ENCODE data around the gene PDCD7. TPM values are rescaled to one million over a fixed set of nuclear protein-coding genes. Genes with fewer than 3 reads are reported as not detected.

Gene PDCD7
- polyA plus RNA-seq, 1 of the 3 experiments (the other 2 are of a cell fraction) = 15.3 TPM

- H3K4me3 ChIP-seq (ENCODE audit: low read depth in 2 of 2, low read length in 1 of 2) = peak within 1 kb of the TSS in 1 of 2 experiments; percentile 24; a peak in 2 of 4 replicates
- H3F3A ChIP-seq (replicated peaks; ENCODE audit: insufficient read depth) = peaks cover 4% of the 10 kb centered on the region
- H3K27ac ChIP-seq (ENCODE audit: low read depth in 2 of 2, low read length in 1 of 2) = no peak within 1 kb of the TSS
- TF ChIP-seq TEAD4 (IDR thresholded peaks at IDR 0.05; ENCODE audit: borderline replicate concordance, insufficient read depth) (no peak), MAX (IDR thresholded peaks at IDR 0.05; ENCODE audit: low read depth) (no peak), FOSL2 (IDR thresholded peaks at IDR 0.05; ENCODE audit: borderline replicate concordance, low read depth) (no peak), USF1 (IDR thresholded peaks at IDR 0.05; ENCODE audit: borderline replicate concordance, low read depth) (no peak), IRF3 (IDR thresholded peaks at IDR 0.05; ENCODE audit: low read depth, low read length) (no peak), SIN3A (IDR thresholded peaks at IDR 0.05; ENCODE audit: borderline replicate concordance, low read depth, low read length) (no peak), RAD21 (IDR thresholded peaks at IDR 0.05; ENCODE audit: low read length) (no peak), FOXM1 (IDR thresholded peaks at IDR 0.05; ENCODE audit: low read depth) (no peak), POLR2AphosphoS5 (IDR thresholded peaks at IDR 0.05; ENCODE audit: low read depth, low read length) (no peak), TCF12 (IDR thresholded peaks at IDR 0.05) (no peak), RFX5 (IDR thresholded peaks at IDR 0.05; ENCODE audit: low read length) (no peak), TAF1 (IDR thresholded peaks at IDR 0.05; ENCODE audit: borderline replicate concordance, low read depth, low read length) (no peak), MEF2A (IDR thresholded peaks at IDR 0.05; ENCODE audit: borderline replicate concordance, low read depth) (no peak)
- TF ChIP-seq, protein P1, sequence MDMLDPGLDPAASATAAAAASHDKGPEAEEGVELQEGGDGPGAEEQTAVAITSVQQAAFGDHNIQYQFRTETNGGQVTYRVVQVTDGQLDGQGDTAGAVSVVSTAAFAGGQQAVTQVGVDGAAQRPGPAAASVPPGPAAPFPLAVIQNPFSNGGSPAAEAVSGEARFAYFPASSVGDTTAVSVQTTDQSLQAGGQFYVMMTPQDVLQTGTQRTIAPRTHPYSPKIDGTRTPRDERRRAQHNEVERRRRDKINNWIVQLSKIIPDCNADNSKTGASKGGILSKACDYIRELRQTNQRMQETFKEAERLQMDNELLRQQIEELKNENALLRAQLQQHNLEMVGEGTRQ (IDR thresholded peaks at IDR 0.05; ENCODE audit: borderline replicate concordance, low read depth, low read length) = no peak
- TF ChIP-seq, protein P2, sequence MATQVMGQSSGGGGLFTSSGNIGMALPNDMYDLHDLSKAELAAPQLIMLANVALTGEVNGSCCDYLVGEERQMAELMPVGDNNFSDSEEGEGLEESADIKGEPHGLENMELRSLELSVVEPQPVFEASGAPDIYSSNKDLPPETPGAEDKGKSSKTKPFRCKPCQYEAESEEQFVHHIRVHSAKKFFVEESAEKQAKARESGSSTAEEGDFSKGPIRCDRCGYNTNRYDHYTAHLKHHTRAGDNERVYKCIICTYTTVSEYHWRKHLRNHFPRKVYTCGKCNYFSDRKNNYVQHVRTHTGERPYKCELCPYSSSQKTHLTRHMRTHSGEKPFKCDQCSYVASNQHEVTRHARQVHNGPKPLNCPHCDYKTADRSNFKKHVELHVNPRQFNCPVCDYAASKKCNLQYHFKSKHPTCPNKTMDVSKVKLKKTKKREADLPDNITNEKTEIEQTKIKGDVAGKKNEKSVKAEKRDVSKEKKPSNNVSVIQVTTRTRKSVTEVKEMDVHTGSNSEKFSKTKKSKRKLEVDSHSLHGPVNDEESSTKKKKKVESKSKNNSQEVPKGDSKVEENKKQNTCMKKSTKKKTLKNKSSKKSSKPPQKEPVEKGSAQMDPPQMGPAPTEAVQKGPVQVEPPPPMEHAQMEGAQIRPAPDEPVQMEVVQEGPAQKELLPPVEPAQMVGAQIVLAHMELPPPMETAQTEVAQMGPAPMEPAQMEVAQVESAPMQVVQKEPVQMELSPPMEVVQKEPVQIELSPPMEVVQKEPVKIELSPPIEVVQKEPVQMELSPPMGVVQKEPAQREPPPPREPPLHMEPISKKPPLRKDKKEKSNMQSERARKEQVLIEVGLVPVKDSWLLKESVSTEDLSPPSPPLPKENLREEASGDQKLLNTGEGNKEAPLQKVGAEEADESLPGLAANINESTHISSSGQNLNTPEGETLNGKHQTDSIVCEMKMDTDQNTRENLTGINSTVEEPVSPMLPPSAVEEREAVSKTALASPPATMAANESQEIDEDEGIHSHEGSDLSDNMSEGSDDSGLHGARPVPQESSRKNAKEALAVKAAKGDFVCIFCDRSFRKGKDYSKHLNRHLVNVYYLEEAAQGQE (IDR thresholded peaks at IDR 0.05; ENCODE audit: low read depth, low read length) = no peak
- H3K4me2 ChIP-seq = no peak within 1 kb of the TSS
- ChIA-PET CTCF (interaction anchor here (1.0 to 9.5 kb wide), 7 partner anchors 9 to 49 kb away, joined by 3 to 88 read pairs (median 4); partner anchors contain the start of gene KBTBD13), POLR2A (no interaction called here)
- peaks cover 9% of the 10 kb centered on the region; the same call in 1 of the 2 replicates for H3K27me3 ChIP-seq (ENCODE audit: insufficient read depth)
- WGBS (ENCODE audit: low lambda C conversion rate) = 27% methylated on average over 17 of the region's 66 CpGs
- no peak within 1 kb of the TSS for H3K9ac ChIP-seq
- peak; percentile 81 for DNase-seq
- no peak within 1 kb of the TSS for H2AFZ ChIP-seq (ENCODE audit: low read depth)
- no peaks in the 10 kb centered on the region for H3K36me3 ChIP-seq (replicated peaks in 1 of 2; ENCODE audit: control insufficient read depth in 1 of 2, insufficient read depth in 2 of 2, low read length in 1 of 2)
- no peaks in the 10 kb centered on the region for H4K20me1 ChIP-seq (ENCODE audit: insufficient read depth)
- peaks cover 0 to 12% of the 10 kb centered on the region in 2 experiments; a peak in 1 of 4 replicates for H3K4me1 ChIP-seq (ENCODE audit: control insufficient read depth in 1 of 2, insufficient read depth in 2 of 2, low read depth in 1 of 2, low read length in 1 of 2)
- H3K9me3 ChIP-seq = no peaks in the 10 kb centered on the region
- H3K79me2 ChIP-seq (ENCODE audit: insufficient read depth) = no peaks in the 10 kb centered on the region
- H3K9me2 ChIP-seq = no peaks in the 10 kb centered on the region
These were observed 65.8 kb downstream of the PDCD7 start, which contains the start of gene RASL12 for GRCh38 chr15:65067645-65068402. Gene RASL12, minus strand, starts transcription at chr15:65067991. Its CDS starts 156 bp downstream, at chr15:65067835.

Small RNA genes lying within 50 kb of the gene (small RNA-seq; reads per million reads assigned to genes)
- gene AC013553.1 = 0 reads per million in 7 experiments

Other genes with a start within 250 kb of the PDCD7 start
- gene ANKDD1A, start 221.9 kb downstream of the PDCD7 start, polyA plus RNA-seq (2012; rRNA removed) = 7.2 and 8.6 TPM in 2 replicates
- gene SPG21, start 143.9 kb downstream of the PDCD7 start, polyA plus RNA-seq (2012; rRNA removed) = 56.5 and 57.1 TPM in 2 replicates
- 12.1 and 12.7 TPM in 2 replicates for gene MTFMT, start 104.2 kb downstream of the PDCD7 start, polyA plus RNA-seq (2012; rRNA removed)
- not detected in 2 replicates for gene SLC51B, start 88.4 kb downstream of the PDCD7 start, polyA plus RNA-seq (2012; rRNA removed)
- not detected in 2 replicates for gene RASL12, start 65.8 kb downstream of the PDCD7 start, polyA plus RNA-seq (2012; rRNA removed)
- gene KBTBD13, start 57.1 kb downstream of the PDCD7 start, polyA plus RNA-seq (2012; rRNA removed) = not detected in 2 replicates
- gene UBAP1L, start 18.6 kb downstream of the PDCD7 start, polyA plus RNA-seq (2012; rRNA removed) = 1.8 and 1.9 TPM in 2 replicates
- gene CLPX, start 51.5 kb upstream of the PDCD7 start, polyA plus RNA-seq (2012; rRNA removed) = 12.9 and 17.3 TPM in 2 replicates
- gene CILP, start 77.7 kb upstream of the PDCD7 start, polyA plus RNA-seq (2012; rRNA removed) = 0.03 and 0.15 TPM in 2 replicates
- gene PARP16, start 153.1 kb upstream of the PDCD7 start, polyA plus RNA-seq (2012; rRNA removed) = 6.3 and 6.5 TPM in 2 replicates
- gene RNU5A-1, start 162.2 kb upstream of the PDCD7 start, polyA plus RNA-seq (2012; rRNA removed) = not detected in 2 replicates
- gene RNU5B-1, start 170.9 kb upstream of the PDCD7 start, polyA plus RNA-seq (2012; rRNA removed) = not detected in 2 replicates
- gene IGDCC3, start 244.2 kb upstream of the PDCD7 start, polyA plus RNA-seq (2012; rRNA removed) = 0.37 and 0.43 TPM in 2 replicates